K562 (cell line): Measurements from ENCODE around the gene ASCC1. TPM values are rescaled to one million over a fixed set of nuclear protein-coding genes. Genes with fewer than 3 reads are reported as not detected.
A peak's percentile ranks its signal among the peaks of the same experiment; 100 is the strongest.

Experiments
- ATAC-seq: fragments of 200-7000 bp; cut with Tn5 transposase; 3 replicates; pipeline ENCODE4 v1.9.1; 2020; ENCODE audit warnings: moderate library complexity
- BruUV-seq: library from RNA; stranded (reverse); fragments of 400-500 nt; replicated peaks from 2 replicates; lab custom pipeline; 2021; lab: Mats Ljungman, UMichigan
- CTCF ChIA-PET: fragments of 300-600 bp; formaldehyde crosslinking; extraction: SDS; loops from one replicate; lab custom pipeline; 2021; ENCODE audit warnings: low intra/inter-chr PET ratio; lab: Yijun Ruan, JAX
- POLR2A ChIA-PET: fragments of 300-600, 350-650 bp; sonication (Branson Sonifier 250); formaldehyde crosslinking; extraction: SDS; loops from one replicate; lab custom pipeline; 2021; ENCODE audit warnings: antibody characterized with exemption, inconsistent platforms; lab: Yijun Ruan, JAX
- DNase-seq, 4 experiments: peaks; one replicate each; pipeline versions ENCODE4 v3.0.0 to v3.0.0-alpha.2; 2011 to 2018; ENCODE audit warnings: low spot score in 3 of 4, mixed read lengths in 3 of 4; ENCODE audit errors: extremely low read depth in 1 of 4
- FAIRE-seq: peaks from 2 replicates; lab custom pipeline; 2011; peaks lifted over from hg19 to GRCh38; lab: Jason Lieb, UNC
- H2AFZ ChIP-seq: 2 replicates; pipeline ENCODE4 v1.6.0; 2011; ENCODE audit warnings: low read depth, low read length, control low read depth, inconsistent platforms
- H3K27ac ChIP-seq: fragments of 200-600 bp; 3 replicates; pipeline ENCODE4 v1.8.0; 2011; ENCODE audit warnings: low read depth, mild to moderate bottlenecking, control low read depth, inconsistent platforms, low read length, moderate library complexity, mixed read lengths; ENCODE audit errors: extremely low read depth
- H3K27me3 ChIP-seq, 2 experiments: fragments of 300-600 bp in 1 of 2; 2 replicates in 1 of 2; 3 replicates in 1 of 2; pipeline versions ENCODE4 v1.6.0 to v1.8.0; 2011; ENCODE audit warnings: inconsistent platforms in 2 of 2, low read length in 2 of 2, mild to moderate bottlenecking in 1 of 2, mixed read lengths in 1 of 2, moderate library complexity in 1 of 2; ENCODE audit not compliant: control insufficient read depth in 2 of 2, insufficient read depth in 2 of 2
- H3K36me3 ChIP-seq: fragments of 300-600 bp; 3 replicates; pipeline ENCODE4 v1.8.0; 2011; ENCODE audit warnings: mild to moderate bottlenecking, low read length, inconsistent platforms; ENCODE audit not compliant: control insufficient read depth, insufficient read depth
- H3K4me1 ChIP-seq, 2 experiments: fragments of 200-600 bp in 1 of 2; replicated peaks in 1 of 2; 2 replicates in 1 of 2; 3 replicates in 1 of 2; pipeline versions ENCODE4 v1.5.1 to v1.8.0; 2011; ENCODE audit warnings: inconsistent platforms in 2 of 2, low read length in 2 of 2, mild to moderate bottlenecking in 1 of 2, mixed read lengths in 1 of 2, moderate library complexity in 1 of 2; ENCODE audit not compliant: control insufficient read depth in 2 of 2, insufficient read depth in 2 of 2
- H3K4me2 ChIP-seq: 2 replicates; pipeline ENCODE4 v1.6.1; 2011; ENCODE audit warnings: low read length, control low read depth, inconsistent platforms, mixed read lengths; ENCODE audit not compliant: insufficient read depth
- H3K4me3 ChIP-seq: fragments of 200-600 bp; sonication (generic), shearing (Covaris generic); 2 replicates; pipeline ENCODE4 v1.5.1; 2016; ENCODE audit warnings: control low read depth, inconsistent platforms
- H3K79me2 ChIP-seq: fragments of 200-600 bp; 3 replicates; pipeline ENCODE4 v1.8.0; 2011; ENCODE audit warnings: low read length, inconsistent platforms; ENCODE audit not compliant: control insufficient read depth, insufficient read depth
- H3K9ac ChIP-seq, 2 experiments: 2 replicates each; pipeline versions ENCODE4 v1.6.0 to v1.6.1; 2011; ENCODE audit warnings: low read depth in 2 of 2, low read length in 2 of 2, control low read depth in 1 of 2, inconsistent platforms in 1 of 2, mild to moderate bottlenecking in 1 of 2, mixed read lengths in 1 of 2; ENCODE audit not compliant: insufficient read depth in 1 of 2
- H3K9me1 ChIP-seq: one replicate; pipeline ENCODE4 v1.6.0; 2011; ENCODE audit warnings: inconsistent platforms, mild to moderate bottlenecking, low read length, moderate library complexity; ENCODE audit not compliant: control insufficient read depth, insufficient read depth
- H3K9me3 ChIP-seq: replicated peaks from 2 replicates; pipeline ENCODE4 v1.5.1; 2011; ENCODE audit warnings: low read depth, low read length, inconsistent platforms; ENCODE audit not compliant: control insufficient read depth, insufficient read depth
- H4K20me1 ChIP-seq: replicated peaks from 2 replicates; pipeline ENCODE4 v1.6.1; 2011; ENCODE audit warnings: low read length, inconsistent platforms, mixed read lengths; ENCODE audit not compliant: control insufficient read depth, insufficient read depth
- ATF3 ChIP-seq, 2 experiments: fragments of 450-650 bp in 1 of 2; sonication (generic) in 1 of 2; formaldehyde crosslinking in 1 of 2; IDR thresholded peaks in 1 of 2; conservative IDR thresholded peaks in 1 of 2; 2 replicates each; pipeline versions ENCODE4 v1.6.1 to v1.8.1; 2016 to 2023; ENCODE audit warnings: mild to moderate bottlenecking in 2 of 2, moderate library complexity in 2 of 2, inconsistent platforms in 1 of 2, missing genetic modification reagents in 1 of 2
- CEBPG ChIP-seq, 3 experiments: fragments of 200-800 bp in 1 of 3; sonication (Bioruptor generic) in 1 of 3; sonication (generic) in 1 of 3; formaldehyde crosslinking in 1 of 3; IDR thresholded peaks in 2 of 3; conservative IDR thresholded peaks in 1 of 3; 2 replicates each; pipeline versions ENCODE4 v1.6.1 to v1.8.0; 2016 to 2022; ENCODE audit warnings: missing compliant biosample characterization in 2 of 3, missing genetic modification characterization in 2 of 3, mild to moderate bottlenecking in 1 of 3, missing genetic modification reagents in 1 of 3
- RBM22 ChIP-seq: fragments of 200-400 bp; formaldehyde crosslinking; IDR thresholded peaks from 2 replicates; pipeline ENCODE4 v1.6.1; 2018; ENCODE audit warnings: low read length, low read depth; ENCODE audit not compliant: poor library complexity, severe bottlenecking
- WGBS: fragments of 100-300 bp; shearing (Covaris generic); methylation state at CpG from one replicate; pipeline ENCODE4 v1.1.6; 2016; ENCODE audit warnings: low coverage, mixed read lengths; ENCODE audit not compliant: insufficient coverage; ENCODE audit errors: missing lambda C conversion rate; 5-methylcytosine and 5-hydroxymethylcytosine counted together
- in situ Hi-C: fragments of 300-500 bp; cut with MboI; formaldehyde crosslinking; loops from 4 replicates; pipeline ENCODE4 v1.15.0; 2018; ENCODE audit warnings: inconsistent platforms, mixed read lengths
- intact Hi-C: fragments of 100-400 bp; cut with micrococcal nuclease; formaldehyde crosslinking; loops from 2 replicates; pipeline ENCODE4 v1.14.2; 2022
- polyA plus RNA-seq, 8 experiments: library from polyadenylated mRNA; depleted of rRNA in 4 of 8; stranded (reverse) in 5 of 8; unstranded in 3 of 8; fragments of >200 nt; fragmentation: Nextera tagmentation in 2 of 8; fragmentation: Illumina TruSeq in 1 of 8; extraction: Ambion mirVana in 2 of 8; extraction: Trizol in 1 of 8; gene quantifications; 2 replicates each; pipeline versions ENCODE4 v1.2.1 to v1.2.3, GENCODE V29; 2011 to 2014; ENCODE audit warnings: inconsistent platforms in 1 of 8, missing spikeins in 1 of 8
- total RNA-seq, 7 experiments: library from RNA; depleted of rRNA in 6 of 7; stranded (reverse); fragments of >200 nt in 6 of 7; fragmentation: Illumina TruSeq in 2 of 7; extraction: Trizol in 2 of 7; gene quantifications; 2 replicates each; pipeline versions ENCODE4 v1.2.1 to v1.2.3, GENCODE V29; 2011 to 2021; ENCODE audit warnings: low replicate concordance in 1 of 7

Gene ASCC1
- total and polyA plus RNA-seq, 9 of the 15 experiments (the other 6 are each of a cell fraction or from before 2014, with no cell fraction given), result 31.7 to 73.3 (median 52.8) TPM

DNA sequence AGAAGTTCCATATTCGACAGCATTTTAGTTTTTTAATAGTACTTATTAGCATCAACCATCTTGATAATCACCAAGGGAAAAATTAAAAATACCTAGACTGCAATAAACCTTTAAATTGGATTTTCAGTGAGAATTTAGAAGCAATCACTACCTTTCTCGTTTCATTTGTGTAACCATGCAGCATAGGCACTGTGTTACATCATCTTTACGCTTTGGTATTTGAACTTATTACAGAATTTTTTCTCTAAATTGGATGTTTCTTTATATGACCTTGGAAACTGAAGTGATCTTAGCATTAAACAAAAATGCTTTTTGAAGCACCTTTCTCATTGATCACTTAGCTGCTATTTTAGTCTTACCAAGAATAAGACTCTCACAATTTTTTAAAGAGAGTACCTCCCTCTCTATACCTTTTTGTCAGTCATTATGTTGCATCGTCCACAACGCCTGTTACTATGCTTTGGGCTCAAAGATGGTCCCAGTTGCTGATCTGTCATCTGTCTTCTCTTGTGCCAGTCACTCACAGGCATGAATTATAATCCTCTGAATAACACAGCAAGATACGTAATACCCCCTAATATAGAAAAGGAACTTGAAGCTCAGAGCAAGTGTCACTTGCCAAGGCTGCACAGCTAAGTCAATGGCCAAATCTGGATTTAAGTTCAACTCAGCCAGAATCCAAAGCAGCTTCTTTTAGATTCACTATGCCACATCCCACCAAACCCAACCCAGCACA lies 19.6 kb upstream of the ASCC1 start:
- ATAC-seq, result no peak
- FAIRE-seq, result no peak
- CTCF ChIA-PET, result interaction anchor here (0.6 kb wide), 1 partner anchor 97 kb away, joined by 3 read pairs; no protein-coding TSS in a partner anchor
- TF ChIP-seq RBM22, result no peak
- peak; percentile 53 for TF ChIP-seq ATF3 (IDR thresholded peaks at IDR 0.05)
- TF ChIP-seq ATF3 (CRISPR knock-in tag; conservative IDR thresholded peaks at IDR 0.05), result no peak
- TF ChIP-seq CEBPG (CRISPR knock-in tag; IDR thresholded peaks at IDR 0.05), result no peak
- TF ChIP-seq CEBPG (tag; conservative IDR thresholded peaks at IDR 0.05 in 1 of 2, IDR thresholded peaks at IDR 0.05 in 1 of 2), result peak in 1 of 2 experiments; percentile 67; a peak in 2 of 4 replicates
- no peak overlapping the region for H3K4me3 ChIP-seq
- POLR2A ChIA-PET, result interaction anchor here (0.9 to 3.0 kb wide), 3 partner anchors 9 to 42 kb away, joined by 3 to 15 read pairs (median 7); no protein-coding TSS in a partner anchor
- H3K79me2 ChIP-seq, result no peaks in the 10 kb centered on the region
- H3K36me3 ChIP-seq, result peaks cover 36% of the 10 kb centered on the region
- no peak for DNase-seq
- H2AFZ ChIP-seq, result no peak overlapping the region
- no peak overlapping the region for H3K4me2 ChIP-seq
- no TSS peak for BruUV-seq
- in situ Hi-C loops (no loop called here), intact Hi-C loops (no loop called here)
- H3K27me3 ChIP-seq, result no peaks in the 10 kb centered on the region
- H3K9me1 ChIP-seq, result no peaks in the 10 kb centered on the region
- H3K9ac ChIP-seq, result no peak overlapping the region
- H3K9me3 ChIP-seq, result no peaks in the 10 kb centered on the region
- no peaks in the 10 kb centered on the region for H4K20me1 ChIP-seq
- no peak overlapping the region for H3K27ac ChIP-seq
- 90% methylated on average over 6 of the region's 6 CpGs for WGBS
- H3K4me1 ChIP-seq, result no peaks in the 10 kb centered on the region; a peak in 2 of 5 replicates
